ENCODE results near the gene TAF11L4.
"Not testable (repeated sequence)": the region's sequence is repeated elsewhere in the genome, so short reads cannot be mapped to it uniquely, and the experiment has no call there.

The TAF11L4 gene

DNA sequence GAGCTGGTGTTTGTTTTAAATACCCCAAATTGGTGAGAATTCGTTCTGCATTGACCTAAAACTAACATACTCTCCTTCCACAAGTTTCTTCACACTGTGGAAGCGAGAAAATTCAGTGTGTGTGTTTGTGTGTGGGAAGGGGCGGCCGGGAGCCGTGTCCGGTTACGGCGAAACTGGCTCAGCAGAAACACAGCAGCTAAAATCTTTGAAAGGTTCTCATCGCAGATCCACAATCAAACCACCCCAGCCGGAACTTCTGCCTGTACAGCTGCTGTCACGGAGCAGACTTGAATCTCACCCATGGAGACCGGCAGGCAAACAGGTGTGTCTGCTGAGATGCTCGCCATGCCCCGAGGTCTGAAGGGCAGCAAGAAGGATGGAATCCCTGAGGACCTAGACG is at the start of gene TAF11L4:
Gene TAF11L4 (plus strand): TSS at position 301 of the 400 bp plus-strand sequence.
- not testable (repeated sequence) for DNase-seq

DNA sequence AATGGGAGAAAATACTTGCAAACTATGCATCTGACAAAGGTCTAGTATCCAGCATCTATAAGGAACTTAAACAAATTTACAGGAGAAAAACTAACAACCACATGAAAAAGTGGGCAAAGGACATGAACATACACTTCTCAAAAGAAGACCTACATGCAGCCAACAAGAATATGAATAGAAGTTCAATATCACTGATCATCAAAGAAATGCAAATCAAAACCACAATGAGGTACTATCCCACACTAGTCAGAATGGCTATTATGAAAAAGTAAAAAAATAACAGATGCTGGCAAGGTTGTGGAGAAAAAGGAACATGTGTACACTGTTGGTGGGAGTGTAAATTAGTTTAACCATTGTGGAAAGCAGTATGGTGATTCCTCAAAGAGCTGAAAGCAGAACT is 46.5 kb upstream of the TAF11L4 start:
- DNase-seq = not testable (repeated sequence)

DNA sequence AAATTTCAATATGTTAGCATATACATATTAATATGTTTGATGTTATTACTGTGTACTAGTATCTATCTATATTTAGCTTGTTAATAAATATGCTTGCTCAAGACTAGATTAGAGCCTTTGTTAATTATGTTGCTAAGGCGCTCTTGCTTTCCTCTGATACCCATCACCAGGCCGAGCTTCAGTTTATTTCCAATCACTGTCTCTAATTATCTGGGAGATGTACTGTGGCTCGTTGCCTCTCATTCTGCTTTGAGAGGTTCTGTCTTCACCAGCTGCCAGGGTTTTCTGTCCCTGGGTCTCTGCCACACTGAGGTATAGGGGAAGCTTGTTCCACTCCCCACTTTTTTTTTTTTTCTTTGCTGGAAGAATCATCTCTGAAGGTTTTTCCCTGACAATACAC is 44.6 kb upstream of the TAF11L4 start:
- DNase-seq = no peak

DNA sequence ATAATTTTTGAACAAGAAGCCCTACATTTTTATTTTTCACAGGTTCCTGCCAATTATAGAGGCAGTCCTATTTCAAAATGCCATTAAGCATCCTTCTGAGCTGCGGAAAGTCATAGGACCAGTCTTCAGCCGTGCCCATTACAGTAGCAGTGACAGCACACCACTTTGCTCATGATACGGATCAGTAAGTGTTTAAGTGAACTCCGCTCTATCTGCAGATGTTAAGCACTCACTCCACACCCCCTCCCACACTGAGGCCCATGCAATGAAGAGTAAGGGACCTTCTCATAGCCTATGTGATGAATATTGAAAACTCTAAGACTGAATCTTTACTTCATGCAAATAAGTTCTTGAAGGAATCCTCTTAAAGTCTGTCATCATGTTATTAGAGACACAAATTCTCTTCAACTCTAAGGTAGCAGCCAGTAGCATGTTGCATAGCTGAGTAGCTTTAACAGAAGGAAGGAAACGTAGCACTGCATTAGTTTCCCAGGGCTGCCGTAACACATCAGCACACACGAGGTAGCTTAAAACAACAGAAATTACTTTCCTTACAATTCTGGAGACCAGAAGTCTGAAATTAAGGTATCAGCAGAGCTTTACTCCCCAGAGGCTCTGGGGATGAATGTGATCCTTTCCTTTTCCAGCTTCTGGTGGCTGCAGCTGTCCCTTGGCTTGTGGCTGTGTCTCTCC is 43.9 kb upstream of the TAF11L4 start:
- DNase-seq = no peak

DNA sequence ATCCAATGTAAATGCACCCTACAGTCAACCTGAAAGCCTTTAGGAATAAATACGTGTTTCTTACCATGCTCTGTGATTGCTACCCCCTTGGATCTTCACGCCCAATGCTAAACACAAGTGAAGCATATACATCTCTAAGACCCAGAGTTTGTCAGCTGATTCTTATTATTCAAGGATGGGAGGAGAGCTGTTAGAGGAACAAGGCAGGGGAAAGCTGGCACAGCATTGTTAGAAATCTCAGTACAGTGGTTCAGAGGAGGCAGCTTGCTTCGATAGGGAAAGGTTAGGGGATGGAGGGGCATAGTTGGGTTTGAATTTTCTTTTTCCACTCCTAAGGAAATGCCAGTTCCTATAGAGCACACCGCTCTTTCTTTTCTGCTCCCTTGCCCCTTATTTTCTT is 40.2 kb upstream of the TAF11L4 start:
- DNase-seq = no peak

DNA sequence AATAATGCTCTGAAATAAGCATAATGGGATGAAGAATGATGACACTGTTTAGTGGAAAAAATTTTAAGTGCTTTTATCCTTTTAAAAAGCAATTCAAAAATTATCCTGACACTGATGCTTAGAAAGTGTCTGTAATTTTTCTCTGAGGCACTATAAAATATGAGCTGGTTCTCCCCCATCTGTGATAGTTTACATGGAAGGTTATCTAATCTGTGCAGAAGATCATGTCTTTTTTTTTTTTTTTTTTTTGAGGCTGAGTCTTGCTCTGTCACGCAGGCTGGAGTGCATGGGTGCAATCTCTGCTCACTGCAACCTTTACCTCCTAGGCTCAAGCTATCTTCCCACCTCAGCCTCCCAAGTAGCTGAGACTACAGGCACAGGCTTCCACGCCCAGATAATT is 38.8 kb upstream of the TAF11L4 start:
- DNase-seq = no peak

- DNase-seq = not testable (repeated sequence)
These were observed 35.0 kb upstream of the TAF11L4 start for GRCh38 chr5:17486464-17487173.

DNA sequence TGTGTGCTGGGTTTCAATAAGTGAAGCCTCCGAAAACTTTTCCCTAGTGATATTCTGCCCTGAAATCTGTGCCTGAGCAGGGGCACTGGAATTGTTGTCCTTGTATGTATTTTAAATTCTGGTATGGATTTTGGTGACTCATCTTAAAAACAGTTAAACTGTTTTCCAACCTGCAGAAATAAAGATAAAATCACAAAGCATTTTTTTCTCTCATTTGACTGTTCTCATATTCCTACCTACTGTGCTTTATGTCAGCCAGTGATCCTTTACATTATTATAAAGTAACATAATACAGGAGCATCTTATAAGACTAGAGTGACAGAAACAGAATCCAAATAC is 34.5 kb upstream of the TAF11L4 start:
- DNase-seq = no peak

- not testable (repeated sequence) for DNase-seq
These were observed 30.3 kb upstream of the TAF11L4 start for GRCh38 chr5:17491257-17491656.

DNA sequence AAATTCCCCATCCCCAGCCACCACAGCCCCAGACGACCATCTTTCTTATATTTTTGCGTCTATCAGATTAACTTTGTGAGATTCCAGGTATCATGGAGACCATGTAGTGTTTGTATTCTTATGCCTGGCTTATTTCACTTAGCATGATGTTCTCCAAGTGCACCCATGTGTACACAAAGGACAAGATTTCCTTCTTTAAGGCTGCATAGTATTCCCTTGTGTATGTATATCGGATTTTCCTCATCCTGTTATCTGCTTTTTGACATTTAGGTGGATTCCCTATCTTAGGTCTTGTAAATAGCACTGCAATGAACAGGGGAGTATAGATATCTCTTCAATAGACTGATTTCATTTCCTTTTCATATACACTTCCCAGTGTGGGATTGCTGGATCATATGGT is 28.8 kb upstream of the TAF11L4 start:
- DNase-seq = no peak

GRCh38 chr5:17497446-17497845 is 24.2 kb upstream of the TAF11L4 start:
- no peak for DNase-seq

- DNase-seq = not testable (repeated sequence)
These were observed 23.7 kb upstream of the TAF11L4 start, which contains the start of gene TAF11L2 for GRCh38 chr5:17497931-17498330. TAF11L2 (plus strand) TSS chr5:17498231.

DNA sequence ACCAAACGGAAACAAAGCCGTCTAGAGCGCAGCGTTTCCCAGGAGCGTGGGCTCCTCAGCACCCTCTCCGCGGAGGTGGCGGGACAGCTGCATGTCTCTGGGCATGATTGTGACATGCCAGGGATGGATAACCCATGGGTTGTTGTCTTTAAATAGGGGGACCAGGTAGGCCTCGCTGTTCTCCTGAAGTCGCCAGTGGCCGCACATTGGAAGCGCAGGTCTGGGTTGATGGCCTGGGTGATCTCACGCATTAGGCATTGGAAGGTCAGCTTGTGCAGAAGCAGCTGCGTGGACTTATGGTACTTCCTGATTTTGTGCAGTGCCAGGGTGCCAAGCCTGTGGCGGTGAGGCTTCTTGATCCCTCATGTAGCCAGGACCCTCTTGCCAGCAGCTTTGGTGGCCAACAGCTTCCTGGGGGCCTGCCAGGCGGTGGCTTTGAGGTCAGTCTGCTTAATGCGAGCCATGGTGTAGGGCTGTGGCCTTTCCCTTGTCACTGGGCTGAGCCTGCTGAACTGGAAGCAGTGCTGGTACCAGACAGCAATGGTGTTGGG is 9.8 kb upstream of the TAF11L4 start:
- no peak for DNase-seq

- DNase-seq = peak; percentile 23 to 25
These were observed 4.1 kb upstream of the TAF11L4 start for GRCh38 chr5:17517526-17517925.

- not testable (repeated sequence) for DNase-seq
These were observed 3.5 kb upstream of the TAF11L4 start, which contains the start of gene TAF11L3 for GRCh38 chr5:17518067-17518466. TAF11L3 (plus strand) TSS chr5:17518367.

DNA sequence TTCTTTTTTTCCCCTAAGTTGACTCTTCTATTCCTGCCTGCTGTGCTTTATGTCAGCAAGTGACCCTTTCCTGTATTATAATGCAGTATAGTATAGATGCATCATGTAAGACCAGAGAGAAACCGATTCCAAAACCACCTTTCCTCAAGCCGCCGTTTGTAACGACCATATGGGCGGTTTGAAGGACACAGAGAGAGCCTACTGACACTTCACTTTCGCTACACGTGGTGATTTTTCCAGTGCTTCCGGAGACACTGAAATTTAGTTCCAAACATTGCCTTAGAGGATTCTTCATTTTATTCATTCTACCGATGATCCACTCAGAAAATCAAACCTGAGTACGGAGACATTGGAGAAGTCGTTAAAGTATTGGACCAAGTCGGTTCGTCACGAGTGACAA is 2.1 kb upstream of the TAF11L4 start:
- DNase-seq = not testable (repeated sequence)

DNA sequence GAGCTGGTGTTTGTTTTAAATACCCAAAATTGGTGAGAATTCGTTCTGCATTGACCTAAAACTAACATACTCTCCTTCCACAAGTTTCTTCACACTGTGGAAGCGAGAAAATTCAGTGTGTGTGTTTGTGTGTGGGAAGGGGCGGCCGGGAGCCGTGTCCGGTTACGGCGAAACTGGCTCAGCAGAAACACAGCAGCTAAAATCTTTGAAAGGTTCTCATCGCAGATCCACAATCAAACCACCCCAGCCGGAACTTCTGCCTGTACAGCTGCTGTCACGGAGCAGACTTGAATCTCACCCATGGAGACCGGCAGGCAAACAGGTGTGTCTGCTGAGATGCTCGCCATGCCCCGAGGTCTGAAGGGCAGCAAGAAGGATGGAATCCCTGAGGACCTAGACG is 3.3 kb downstream of the TAF11L4 start, which contains the start of gene TAF11L5:
Gene TAF11L5 (plus strand): TSS at position 301 of the 400 bp plus-strand sequence.
- DNase-seq = not testable (repeated sequence)

DNA sequence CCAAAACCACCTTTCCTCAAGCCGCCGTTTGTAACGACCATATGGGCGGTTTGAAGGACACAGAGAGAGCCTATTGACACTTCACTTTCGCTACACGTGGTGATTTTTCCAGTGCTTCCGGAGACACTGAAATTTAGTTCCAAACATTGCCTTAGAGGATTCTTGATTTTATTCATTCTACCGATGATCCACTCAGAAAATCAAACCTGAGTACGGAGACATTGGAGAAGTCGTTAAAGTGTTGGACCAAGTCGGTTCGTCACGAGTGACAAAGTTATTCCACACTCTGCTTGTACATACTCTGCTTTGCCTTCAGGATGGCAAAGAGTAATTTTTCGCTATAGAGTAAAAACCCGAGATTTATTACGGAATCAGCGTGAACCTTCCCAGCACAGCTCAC is 4.9 kb downstream of the TAF11L4 start:
- not testable (repeated sequence) for DNase-seq

DNA sequence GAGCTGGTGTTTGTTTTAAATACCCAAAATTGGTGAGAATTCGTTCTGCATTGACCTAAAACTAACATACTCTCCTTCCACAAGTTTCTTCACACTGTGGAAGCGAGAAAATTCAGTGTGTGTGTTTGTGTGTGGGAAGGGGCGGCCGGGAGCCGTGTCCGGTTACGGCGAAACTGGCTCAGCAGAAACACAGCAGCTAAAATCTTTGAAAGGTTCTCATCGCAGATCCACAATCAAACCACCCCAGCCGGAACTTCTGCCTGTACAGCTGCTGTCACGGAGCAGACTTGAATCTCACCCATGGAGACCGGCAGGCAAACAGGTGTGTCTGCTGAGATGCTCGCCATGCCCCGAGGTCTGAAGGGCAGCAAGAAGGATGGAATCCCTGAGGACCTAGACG is 6.8 kb downstream of the TAF11L4 start, which contains the start of gene TAF11L6:
Gene TAF11L6 (plus strand): TSS at position 301 of the 400 bp plus-strand sequence.
- not testable (repeated sequence) for DNase-seq
